Epithelial cell of esophagus (primary cell): ENCODE data around the gene OR10H4.
"Not testable (repeated sequence)": the region's sequence is repeated elsewhere in the genome, so short reads cannot be mapped to it uniquely, and the experiment has no call there.

Experiments used
- DNase-seq: peaks from one replicate; pipeline ENCODE4 v3.0.0; 2010; ENCODE audit warnings: low read depth
- H3K4me3 ChIP-seq: 2 replicates; pipeline ENCODE4 v1.5.1; 2011; ENCODE audit warnings: mild to moderate bottlenecking, low read length, control low read depth
- CTCF ChIP-seq: IDR thresholded peaks from 2 replicates; pipeline ENCODE4 v1.5.1; 2011; ENCODE audit warnings: low read depth, mild to moderate bottlenecking, low read length, control low read depth, inconsistent platforms; ENCODE audit not compliant: insufficient read depth; ENCODE audit errors: missing control alignments

Gene OR10H4

GRCh38 chr19:15944401-15944800 is 4.4 kb upstream of the OR10H4 start:
- no peak for DNase-seq
- no peak for TF ChIP-seq CTCF
- no peak overlapping the region for H3K4me3 ChIP-seq

GRCh38 chr19:15945301-15945700 is 3.5 kb upstream of the OR10H4 start:
- TF ChIP-seq CTCF, result no peak
- no peak for DNase-seq
- no peak overlapping the region for H3K4me3 ChIP-seq

- no peak overlapping the region for H3K4me3 ChIP-seq
- TF ChIP-seq CTCF, result no peak
- no peak for DNase-seq
Measured at GRCh38 chr19:15954820-15955219, 6.0 kb downstream of the OR10H4 start.

GRCh38 chr19:15962319-15962718 is 13.5 kb downstream of the OR10H4 start:
- H3K4me3 ChIP-seq, result no peak overlapping the region
- TF ChIP-seq CTCF, result no peak
- DNase-seq, result no peak

- H3K4me3 ChIP-seq, result no peak overlapping the region
Measured at GRCh38 chr19:15964231-15964630, 15.4 kb downstream of the OR10H4 start.

GRCh38 chr19:15971224-15971780 is 22.5 kb downstream of the OR10H4 start:
- DNase-seq, result peak; percentile 2
- H3K4me3 ChIP-seq, result no peak overlapping the region
- peak; percentile 6 for TF ChIP-seq CTCF

More at GRCh38 chr19:15964231-15964630, 15.4 kb downstream of the OR10H4 start:
- no peak for TF ChIP-seq CTCF
- no peak for DNase-seq

- not testable (repeated sequence) for H3K4me3 ChIP-seq, DNase-seq
Measured at GRCh38 chr19:15972043-15972442, 23.2 kb downstream of the OR10H4 start.

GRCh38 chr19:15974856-15975255 is 26.0 kb downstream of the OR10H4 start:
- DNase-seq, result no peak
- no peak for TF ChIP-seq CTCF
- H3K4me3 ChIP-seq, result no peak overlapping the region
